Measurements from ENCODE around the gene SLC39A13.

The SLC39A13 gene

DNA sequence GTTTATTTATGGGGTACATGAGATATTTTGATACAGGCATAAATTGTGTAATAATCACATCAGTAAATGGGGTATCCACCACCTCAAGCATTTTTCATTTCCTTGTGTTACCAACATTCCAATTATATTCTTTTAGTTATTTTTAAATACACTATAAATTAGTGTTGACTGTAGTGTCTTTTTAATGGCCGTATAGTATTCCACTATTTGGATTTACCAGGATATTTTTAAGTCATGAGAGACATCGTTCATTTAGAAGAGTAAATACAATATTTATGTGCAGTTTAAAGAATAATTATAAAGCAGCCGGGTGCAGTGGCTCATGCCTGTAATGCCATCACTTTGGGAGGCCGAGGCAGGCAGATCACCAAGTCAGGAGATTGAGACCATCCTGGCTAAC, 23.9 kb upstream of the SLC39A13 start:
- DNase-seq (ENCODE audit: low spot score) = no peak

DNA sequence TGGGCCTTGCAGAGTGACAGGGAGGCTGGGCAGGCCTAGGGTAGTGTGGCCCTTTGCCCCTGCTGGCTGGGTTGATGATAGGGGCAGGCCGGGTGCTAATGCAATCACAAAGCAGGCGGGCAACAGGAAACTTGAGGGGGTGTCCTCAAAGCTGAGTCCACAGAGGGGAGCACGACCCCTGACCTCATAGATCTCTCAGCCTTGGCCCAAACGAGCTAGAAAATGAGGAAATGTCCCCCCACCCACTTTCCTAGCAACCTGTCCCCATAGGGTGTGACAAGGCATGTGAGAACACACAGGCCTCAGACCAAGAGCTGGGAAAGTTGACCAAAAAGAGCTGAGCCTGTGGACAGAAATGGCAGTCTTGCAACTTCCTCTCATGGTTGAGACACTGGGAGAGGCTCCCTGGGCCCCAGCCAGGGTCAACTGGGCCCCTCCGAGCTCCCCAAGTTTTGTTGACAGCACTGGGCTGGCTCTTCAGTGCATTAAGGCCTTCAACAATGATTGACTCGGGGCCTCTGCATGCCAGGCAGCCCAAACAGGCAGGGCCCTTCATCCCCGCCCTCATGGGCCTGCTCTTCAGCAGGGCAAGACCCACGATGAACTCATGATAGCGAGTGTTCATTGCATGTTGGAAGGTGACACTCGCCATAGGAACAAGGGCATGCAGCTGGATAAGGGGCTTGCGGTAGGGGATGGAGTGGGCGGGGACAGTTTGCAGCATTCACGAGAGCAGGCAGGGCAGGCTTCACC, 20.3 kb upstream of the SLC39A13 start:
- DNase-seq (ENCODE audit: low spot score) = no peak

DNA sequence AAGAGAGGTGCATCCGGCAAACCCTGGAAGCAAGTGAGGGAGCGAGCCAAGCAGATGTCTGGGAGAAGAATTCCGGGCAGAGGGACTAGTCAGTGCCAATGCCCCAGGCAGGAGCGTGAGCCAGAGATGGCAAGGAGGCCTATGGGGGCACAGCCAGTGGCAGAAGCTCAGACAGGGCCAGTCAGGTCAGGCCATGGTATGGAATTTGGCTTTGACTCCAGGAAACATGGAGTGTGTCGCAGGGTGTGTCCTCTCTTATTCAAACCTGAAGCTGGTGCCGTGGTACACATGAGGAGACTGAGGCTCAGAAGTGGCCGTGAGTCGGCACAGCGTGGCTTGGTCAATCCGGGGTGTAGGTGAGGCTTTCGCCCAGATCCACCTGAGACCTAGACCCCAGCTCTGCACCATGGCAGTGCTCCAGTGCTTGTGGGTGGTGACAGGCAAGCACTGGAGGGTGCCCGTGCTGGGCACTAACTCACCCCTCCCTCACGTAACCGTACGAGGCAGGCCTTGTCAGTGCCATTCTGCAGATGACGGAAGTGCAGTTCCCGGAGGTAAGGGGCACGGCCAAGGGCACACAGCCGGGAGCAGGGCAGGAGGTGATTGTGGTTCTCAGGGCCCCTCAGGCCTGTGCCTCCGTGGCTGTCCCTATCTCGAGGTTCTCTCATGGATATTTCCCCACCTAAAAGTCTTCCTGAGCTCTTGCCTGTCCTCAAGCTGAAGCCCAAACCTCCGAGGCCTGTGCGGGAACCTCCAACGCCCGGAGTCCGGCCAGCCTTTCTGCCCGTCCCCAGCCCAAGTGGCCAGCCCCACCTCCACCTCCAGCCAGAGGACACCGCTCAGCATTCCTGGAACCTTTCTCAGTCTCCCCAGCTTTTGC, 19.5 kb upstream of the SLC39A13 start:
- no peak for DNase-seq (ENCODE audit: low spot score)

DNA sequence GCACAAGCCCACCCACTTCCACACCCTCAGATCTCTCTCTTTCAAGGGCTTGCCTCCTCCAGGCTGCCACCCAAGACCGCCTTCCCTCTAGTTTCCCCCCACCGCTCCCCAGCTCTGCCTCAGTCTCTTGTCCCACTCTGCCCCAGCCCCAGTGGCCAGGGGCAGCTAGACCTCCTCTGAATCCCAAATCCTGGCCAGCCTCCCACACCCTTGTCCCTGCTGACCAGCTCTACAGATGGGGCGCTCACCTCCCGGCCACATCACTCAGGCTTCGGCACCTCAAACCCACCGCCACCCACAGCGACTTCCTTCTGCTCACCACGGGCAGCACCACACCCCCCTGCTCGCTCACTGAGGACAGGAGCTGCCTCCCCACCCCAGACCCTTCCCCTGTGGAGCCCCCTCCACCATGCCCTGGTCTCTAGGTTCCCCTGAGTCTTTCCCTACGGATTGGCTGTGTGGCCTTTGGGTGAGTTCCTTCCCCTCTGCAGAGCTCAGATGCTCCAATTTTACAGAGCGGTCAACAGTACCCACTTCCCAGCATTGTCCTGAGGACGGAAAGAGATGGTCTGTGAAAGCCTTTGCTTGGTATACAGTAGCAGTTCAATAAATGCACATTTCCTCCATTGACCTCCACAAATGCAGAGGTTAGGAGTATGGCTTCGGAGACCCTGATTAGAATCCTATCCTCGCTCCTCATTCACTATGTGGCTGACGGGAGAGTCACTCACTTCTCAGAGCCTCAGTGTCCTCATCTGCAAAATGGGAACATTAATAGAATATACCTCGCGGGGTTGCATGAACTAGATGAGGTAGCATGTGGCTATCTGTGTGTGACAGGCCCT, 18.6 kb upstream of the SLC39A13 start:
- DNase-seq (ENCODE audit: low spot score) = no peak

DNA sequence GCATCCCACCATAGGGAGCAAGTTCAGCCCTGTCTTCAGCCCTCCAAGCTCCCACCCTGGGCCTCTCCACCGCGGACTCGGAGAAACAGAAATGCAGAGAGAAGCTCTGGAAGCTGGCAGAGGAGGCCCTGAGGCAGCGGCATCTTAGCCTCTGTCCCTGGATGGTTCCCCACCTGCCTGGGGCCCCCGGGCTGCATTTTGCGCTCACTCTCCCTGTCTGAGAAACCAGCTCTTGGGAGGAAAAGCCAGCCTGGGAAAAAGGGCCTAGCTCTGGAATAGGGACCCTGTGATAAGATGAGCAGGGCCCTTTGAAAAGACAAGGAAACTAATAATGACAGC, 18.0 kb upstream of the SLC39A13 start:
- no peak for DNase-seq (ENCODE audit: low spot score)

DNA sequence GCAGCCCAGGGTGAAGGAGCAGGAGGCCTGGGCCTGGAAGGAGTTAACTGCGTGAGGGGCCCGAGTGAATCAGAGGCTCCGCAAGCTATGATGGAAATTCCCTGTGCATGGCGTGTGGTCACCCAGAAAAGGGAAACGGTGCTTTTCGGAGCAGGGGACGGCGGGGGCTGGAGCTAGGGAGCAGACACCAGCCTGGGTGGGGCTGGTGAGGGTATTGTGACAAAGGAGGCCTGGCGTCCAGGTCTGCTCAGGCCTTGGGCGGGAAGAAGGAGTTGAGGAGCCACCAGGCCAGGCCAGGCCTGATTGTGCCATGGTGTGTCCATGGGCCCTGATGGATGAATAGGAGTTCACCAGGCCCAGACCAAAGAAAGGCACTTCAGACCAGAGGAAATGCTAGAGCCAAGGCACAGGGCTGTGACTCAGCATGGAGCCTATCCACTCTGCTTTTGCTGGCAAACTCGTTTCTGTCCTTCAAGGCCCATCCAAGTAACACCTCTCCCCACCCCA, 17.3 kb upstream of the SLC39A13 start:
- no peak for DNase-seq (ENCODE audit: low spot score)

DNA sequence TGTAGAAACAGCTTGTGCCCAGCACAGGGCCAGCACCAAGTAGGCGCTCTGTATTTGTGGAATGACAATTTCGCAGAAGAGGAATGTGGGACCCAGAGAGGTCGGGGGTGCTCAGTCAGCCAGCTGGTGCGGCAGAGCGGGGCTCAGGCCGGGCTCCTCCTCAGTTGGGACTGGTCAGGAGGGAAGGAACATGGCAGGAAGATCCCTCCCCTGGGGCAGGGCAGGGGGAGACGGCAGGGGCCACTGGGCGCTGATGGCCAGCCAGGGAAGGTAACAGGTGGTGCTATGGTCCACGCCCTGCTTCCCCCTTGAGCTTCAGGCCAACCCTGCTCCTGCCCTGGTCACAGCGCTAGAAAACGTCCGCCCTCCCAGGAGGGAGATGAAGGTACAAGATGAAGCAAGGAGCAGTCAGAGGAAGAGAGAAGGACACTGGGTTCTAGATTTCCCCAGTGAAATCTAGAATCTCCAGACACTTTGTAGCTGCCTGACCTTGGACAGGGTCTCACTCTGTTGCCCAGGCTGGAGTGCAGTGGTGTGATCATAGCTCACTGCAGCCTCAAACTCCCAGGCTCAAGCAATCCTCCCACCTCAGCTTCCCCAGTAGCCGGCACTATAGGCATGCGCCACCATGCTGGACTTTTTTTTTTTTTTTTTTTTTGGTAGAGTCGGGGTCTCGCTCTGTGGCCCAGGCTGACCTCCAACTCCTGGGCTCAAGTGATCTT, 16.5 kb upstream of the SLC39A13 start:
- DNase-seq (ENCODE audit: low spot score) = no peak

DNA sequence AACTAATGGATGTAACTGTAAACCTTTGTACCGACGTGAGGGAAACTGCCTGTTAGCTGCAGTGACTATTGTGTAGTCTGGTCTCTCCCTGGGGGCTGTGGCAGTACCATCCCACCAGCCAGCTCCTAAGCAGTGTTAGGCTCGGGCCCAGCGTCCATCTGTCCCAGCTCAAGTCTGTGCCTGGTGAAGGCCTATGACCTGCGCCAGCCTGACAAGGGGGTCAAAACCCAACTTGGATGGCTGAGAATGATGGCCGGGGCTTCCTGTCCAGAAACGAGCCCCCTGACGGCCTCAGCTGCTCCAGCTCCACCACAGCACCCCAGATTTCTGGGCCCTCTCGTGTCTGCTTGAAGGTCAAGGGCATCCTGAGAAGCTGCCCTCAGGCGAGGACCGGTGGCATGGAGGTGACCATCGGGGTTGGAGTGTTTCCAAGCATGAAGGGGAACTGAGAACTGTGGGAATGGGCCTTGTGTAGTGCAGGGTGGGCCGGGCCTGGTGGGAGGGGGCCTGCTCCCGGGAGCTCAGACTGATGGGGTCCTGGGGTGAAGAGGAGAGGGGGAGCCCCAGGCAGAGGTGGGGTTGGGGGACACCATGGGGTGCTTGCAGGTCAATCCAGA, 15.7 kb upstream of the SLC39A13 start:
- DNase-seq (ENCODE audit: low spot score) = no peak

DNA sequence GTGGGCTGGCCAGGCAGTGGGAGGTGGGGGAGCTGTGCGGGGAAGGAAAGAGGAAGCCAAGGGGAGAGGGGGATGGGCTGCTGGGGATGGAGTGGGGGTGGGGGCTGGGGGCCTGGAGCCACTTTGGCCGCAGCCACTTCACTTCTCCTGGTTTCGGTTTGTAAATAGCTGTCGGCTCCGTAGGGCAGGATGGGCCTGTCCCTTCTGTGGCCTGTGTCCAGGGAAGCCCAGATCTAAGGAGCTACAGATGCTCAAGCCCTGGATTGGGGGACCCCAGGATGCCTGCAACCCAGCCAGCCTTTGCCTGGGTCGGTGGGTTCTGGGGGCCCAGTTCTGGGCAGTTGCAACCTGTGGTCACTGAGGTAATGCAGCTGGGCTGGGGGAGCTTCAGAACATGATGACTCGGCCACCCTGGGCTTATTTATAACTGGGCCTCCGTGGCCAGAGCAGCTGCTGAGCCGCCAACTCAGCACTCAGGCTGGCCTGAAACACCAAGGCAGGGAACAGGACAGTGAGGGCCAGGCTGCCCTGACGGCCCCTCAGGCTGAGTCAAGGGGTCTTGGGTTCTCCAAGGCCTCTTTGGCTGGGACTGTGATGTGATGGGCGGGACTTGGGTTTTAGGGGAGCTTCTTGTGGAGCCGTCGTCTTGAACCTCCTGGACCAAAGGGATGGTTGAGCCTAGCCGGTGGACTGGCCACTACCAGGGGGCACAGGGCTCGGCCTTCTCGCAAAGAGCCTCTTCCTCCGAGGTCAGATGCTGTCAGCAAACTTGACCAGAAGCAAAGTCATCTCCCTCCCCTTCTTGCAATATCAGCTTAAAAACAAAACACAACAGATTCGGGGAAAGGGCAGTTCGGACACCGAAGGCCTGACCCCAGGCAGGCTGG, 15.0 kb upstream of the SLC39A13 start:
- DNase-seq (ENCODE audit: low spot score) = no peak

DNA sequence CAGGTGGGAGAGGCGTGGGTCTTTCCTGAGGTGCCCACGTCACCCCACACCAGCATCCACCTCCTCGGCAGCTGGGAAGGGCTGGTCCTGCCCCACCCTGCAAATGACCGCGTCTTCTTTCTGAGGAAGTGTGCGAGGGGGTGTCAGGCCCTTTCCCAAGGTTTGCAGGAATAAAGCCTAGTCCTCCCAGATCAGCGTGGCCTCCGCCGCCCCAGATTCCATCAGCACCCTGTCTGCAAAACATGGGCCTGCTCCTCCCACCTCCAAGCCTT, 14.4 kb upstream of the SLC39A13 start:
- DNase-seq (ENCODE audit: low spot score) = no peak

DNA sequence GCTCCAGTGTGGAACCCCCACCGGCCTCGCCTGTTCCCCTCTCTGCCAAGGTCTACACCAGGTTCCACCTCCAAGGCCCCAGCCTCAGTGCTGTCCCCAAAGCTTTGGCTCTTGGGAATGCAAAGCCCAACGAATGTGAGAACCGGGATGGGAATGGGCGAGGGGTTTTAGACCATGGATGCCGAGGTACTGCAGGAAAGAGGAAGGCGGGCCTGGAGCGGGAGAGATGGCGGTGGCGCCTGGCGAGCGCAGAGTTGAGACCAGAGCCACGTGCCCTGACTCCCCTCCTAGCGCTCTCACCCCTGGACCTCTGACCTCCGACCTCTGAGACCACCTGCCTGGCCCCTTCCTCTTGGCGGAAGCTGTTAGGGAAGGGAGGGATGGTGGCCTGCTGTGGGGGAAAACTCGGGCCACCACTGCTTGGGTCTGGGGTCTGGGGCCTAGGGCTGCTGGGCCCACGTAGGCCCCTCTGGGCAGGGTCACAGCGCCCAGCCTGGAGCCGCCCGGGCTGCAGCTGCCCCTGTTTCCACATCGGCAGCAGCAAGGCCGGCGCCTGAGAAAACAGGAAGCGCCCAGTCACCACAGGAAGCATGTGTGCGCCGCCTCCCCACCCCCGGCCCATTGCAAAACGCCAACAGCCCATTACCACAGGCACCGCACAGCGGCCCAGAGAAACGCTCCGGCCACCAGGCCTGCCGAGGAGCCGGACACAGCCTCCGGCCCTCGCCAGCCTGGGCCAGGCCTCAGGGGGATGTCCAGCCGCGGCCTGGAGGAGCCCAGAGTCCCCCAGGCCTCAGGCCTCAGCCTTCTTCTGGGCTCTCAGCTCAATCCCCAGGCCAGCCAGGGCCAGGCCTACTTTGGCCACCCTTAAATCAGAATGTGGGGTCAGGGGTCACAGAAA, 13.8 kb upstream of the SLC39A13 start:
- no peak for DNase-seq (ENCODE audit: low spot score)

DNA sequence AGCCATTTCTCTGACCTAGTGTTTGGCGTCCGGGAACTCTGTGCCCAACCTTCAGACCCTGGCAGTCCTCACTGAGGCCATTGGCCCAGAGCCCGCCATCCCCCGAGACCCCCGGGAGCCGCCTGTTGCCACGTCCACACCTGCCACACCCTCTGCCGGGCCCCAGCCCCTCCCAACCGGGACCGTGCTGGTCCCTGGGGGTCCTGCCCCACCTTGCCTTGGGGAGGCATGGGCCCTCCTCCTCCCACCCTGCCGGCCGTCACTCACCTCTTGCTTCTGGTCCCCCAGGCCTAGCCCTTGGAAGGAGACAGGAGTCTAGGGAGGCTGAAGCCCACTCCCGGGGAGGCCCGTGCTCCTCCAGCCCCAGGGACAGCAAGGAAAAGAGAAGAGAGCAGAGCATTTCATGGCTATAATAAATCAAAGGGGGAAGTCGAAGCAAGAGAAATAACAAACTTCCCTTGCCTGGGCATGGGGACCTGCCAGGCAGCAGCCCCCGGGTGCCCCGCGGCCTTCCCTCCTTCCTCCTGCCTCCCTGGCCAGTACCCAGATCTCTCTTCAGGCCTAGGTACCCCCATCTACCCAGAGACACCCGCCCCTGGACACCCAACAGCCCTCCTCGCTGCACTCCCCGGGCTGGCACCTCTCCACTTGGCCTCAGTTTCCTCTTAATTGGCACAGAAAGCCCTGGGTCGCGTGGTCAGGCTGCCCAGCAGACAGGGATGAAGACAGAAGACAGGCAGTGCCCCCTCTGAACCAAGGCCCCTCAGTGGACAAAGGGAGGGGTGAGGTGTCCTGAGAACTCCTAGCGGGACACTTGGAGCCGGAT, 13.0 kb upstream of the SLC39A13 start:
- no peak for DNase-seq (ENCODE audit: low spot score)

DNA sequence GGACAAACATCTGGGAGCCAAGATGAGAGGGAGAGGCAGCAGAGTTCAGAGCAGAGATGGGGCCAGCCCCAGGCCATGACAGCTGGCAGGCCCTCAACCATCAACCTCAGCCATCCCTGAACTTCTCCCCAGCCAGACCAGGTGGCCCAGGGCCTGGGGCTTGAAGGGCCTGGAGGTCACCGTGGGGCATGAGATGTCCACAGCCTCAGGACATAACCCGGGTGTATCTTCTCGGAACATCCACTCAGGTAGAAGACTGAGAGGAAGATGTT, 12.4 kb upstream of the SLC39A13 start:
- DNase-seq (ENCODE audit: low spot score) = no peak

DNA sequence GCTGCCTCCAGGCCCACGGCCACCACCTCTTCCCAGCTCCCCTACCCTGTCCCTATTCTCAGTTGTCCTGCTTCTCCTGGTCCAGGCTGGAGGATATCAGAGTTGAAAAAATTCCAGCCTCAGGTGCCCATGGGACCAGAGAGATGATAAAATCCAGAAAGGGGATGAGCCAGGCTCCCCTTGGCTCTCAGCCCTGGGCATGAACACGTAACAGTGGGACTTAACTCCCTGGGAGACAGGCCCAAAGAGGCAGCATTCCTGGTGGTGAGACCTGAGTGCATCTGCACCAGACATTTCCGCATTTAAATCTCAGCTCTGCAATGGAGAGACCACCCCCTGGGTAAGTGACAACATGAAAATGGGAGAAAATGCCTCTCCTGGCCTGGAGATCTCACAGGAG, 10.4 kb upstream of the SLC39A13 start:
- no peak for DNase-seq (ENCODE audit: low spot score)

DNA sequence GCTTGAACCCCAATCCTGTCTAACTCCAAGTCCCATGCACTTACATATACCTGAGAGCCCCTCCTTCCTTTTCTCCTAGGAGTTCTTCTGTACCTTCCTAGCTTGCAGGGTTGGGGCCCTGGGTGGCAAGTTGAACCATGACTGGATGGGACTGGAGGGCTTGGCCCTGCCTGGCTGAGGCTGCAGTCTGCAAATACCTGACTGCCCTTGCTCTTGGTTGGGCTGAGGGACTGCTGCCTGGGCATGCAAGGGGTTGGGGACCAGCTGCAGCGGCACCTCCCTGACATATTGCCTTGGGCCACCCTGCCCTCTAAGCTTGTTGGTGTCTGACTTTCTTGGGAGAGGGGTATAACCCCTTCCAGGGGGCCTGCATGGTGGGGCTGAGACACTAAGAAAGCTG, 9.8 kb upstream of the SLC39A13 start:
- no peak for DNase-seq (ENCODE audit: low spot score)

DNA sequence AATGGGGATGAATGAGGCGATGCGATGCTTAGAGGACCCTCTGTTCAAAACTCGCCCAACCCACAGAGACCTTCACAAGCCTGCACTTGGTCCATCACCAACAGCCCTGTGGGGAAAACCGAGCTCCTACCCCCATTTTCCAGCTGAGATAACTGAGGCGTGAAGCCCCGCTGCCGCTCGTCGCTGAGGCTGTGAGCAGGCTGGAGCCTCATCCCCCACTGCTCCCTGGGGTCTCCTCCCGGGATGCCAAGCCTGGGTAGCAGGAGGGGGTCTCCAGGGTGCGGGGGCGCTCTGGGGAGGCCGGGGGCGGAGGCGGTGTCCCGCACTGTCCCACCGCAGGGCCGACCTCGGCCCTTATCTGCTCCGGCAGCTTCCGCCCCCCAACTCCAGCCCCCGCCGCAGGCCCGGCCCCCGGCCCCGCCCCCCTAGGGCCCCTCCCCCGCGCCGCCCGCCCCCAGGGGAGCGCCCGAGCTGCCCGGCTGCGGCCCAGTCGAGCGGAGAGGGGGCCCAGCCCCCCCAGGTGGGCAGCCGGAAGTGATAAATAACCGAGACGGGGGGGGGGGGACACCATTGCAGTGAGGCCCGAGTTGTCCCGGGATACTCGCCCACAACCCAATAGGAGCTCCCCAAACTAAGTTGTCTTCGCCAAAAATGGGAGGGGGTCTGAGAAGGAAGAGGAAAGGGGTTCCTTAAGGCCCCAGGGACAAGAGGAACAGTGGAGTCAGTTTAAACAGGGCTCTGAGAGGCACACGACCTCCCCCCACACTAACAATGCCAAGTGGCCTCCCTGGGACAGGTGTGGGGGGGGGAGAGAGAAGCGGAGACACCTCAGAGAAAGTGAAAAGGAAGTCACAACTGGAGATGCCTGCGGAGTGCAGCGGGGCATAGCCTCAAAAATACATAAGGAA, 8.3 kb upstream of the SLC39A13 start:
- DNase-seq (ENCODE audit: low spot score) = no peak

DNA sequence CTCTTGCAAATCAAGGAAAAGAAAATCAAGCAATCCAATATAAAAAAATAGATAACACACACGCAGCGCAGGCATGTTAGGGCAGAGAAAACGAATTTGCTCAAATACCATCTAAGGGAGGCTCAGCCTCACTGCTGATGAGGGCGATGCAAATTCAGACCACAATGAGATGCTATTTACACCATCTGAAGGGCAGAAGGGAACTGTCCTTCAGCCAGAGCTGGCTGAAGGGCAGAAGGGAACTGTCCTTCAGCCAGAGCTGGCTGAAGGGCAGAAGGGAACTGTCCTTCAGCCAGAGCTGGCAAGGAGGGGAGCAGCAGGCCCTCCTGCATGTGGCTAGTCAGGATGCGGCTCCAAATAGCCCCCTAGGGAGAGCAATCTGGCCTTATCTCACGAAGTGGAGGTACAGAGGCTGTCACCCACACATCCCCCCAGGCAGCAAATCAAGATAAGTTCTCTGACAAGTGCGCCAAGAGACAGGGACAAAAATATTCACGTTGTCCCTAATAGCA, 7.6 kb upstream of the SLC39A13 start:
- no peak for DNase-seq (ENCODE audit: low spot score)

DNA sequence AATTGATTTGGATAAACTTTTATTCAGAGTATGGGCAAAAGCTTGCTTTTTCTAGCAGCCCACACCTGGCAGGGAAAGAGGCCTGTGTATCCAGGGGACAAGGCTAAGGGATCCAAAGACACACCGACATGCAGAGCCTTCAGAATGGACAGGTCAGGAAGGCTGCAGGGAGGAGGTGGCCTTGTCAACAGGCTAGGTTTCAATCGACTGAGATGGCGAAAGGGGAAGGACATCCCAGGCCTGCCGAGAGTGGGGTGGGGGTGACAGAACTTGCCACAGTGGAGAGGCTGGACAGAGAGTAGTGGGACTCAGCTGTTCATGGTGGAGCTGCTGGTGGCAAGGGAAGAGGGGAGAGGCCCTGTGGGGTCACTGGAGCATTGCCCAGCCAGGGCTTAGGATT, 5.3 kb upstream of the SLC39A13 start:
- no peak for DNase-seq (ENCODE audit: low spot score)

All from SW480 (cell line).